Endothelial cell of umbilical vein (primary cell): ENCODE measurements around the gene CDK6. TPM values are rescaled to one million over a fixed set of nuclear protein-coding genes. Genes with fewer than 3 reads are reported as not detected.

Experiments used
- BruUV-seq: library from RNA; stranded (reverse); fragments of 400-500 nt; replicated peaks from 2 replicates; lab custom pipeline; 2021; lab: Mats Ljungman, UMichigan
- CTCF ChIA-PET: fragments of 300-600, 350-600 bp; sonication (Branson Sonifier 250); formaldehyde crosslinking; loops from one replicate; lab custom pipeline; 2021; ENCODE audit warnings: antibody characterized with exemption, inconsistent platforms; lab: Charles Lee
- POLR2A ChIA-PET: fragments of 300-600, 350-600 bp; sonication (Branson Sonifier 250); formaldehyde crosslinking; loops from one replicate; lab custom pipeline; 2021; ENCODE audit warnings: antibody characterized with exemption, inconsistent platforms; lab: Charles Lee
- DNase-seq: peaks from one replicate; pipeline ENCODE4 v3.0.0-alpha.2; 2011; ENCODE audit warnings: low read depth, low spot score
- FAIRE-seq: peaks from 2 replicates; lab custom pipeline; 2011; peaks lifted over from hg19 to GRCh38; lab: Jason Lieb, UNC
- H2AFZ ChIP-seq: 2 replicates; pipeline ENCODE4 v1.6.0; 2012; ENCODE audit warnings: low read depth, low read length, control low read depth, inconsistent platforms
- H3K27ac ChIP-seq: 2 replicates; pipeline ENCODE4 v1.5.1; 2011; ENCODE audit warnings: low read depth, mild to moderate bottlenecking, control low read depth, low read length, moderate library complexity; ENCODE audit not compliant: insufficient read depth
- H3K27me3 ChIP-seq, 2 experiments: 2 replicates each; pipeline versions ENCODE4 v1.6.0 to v1.6.1; 2011; ENCODE audit warnings: low read length in 2 of 2, mixed read lengths in 1 of 2; ENCODE audit not compliant: control insufficient read depth in 2 of 2, insufficient read depth in 2 of 2
- H3K36me3 ChIP-seq, 2 experiments: 2 replicates in 1 of 2; 3 replicates in 1 of 2; pipeline ENCODE4 v1.5.1; 2011; ENCODE audit warnings: low read length in 2 of 2, mild to moderate bottlenecking in 1 of 2, moderate library complexity in 1 of 2; ENCODE audit not compliant: control insufficient read depth in 2 of 2, insufficient read depth in 2 of 2; ENCODE audit errors: extremely low read depth in 1 of 2
- H3K4me1 ChIP-seq: 3 replicates; pipeline ENCODE4 v1.5.1; 2011; ENCODE audit warnings: mild to moderate bottlenecking, low read length; ENCODE audit not compliant: control insufficient read depth, insufficient read depth; ENCODE audit errors: extremely low read depth
- H3K4me2 ChIP-seq: 2 replicates; pipeline ENCODE4 v1.6.1; 2011; ENCODE audit warnings: low read length, control low read depth, mixed read lengths; ENCODE audit not compliant: insufficient read depth
- H3K4me3 ChIP-seq, 3 experiments: fragments of 200-600 bp in 1 of 3; sonication (generic), shearing (Covaris generic) in 1 of 3; replicated peaks in 1 of 3; 2 replicates each; pipeline ENCODE4 v1.5.1; 2011 to 2016; ENCODE audit warnings: control low read depth in 3 of 3, low read length in 3 of 3, mild to moderate bottlenecking in 2 of 3, inconsistent platforms in 1 of 3, low read depth in 1 of 3, moderate library complexity in 1 of 3; ENCODE audit not compliant: insufficient read depth in 1 of 3
- H3K79me2 ChIP-seq: 2 replicates; pipeline ENCODE4 v1.6.0; 2012; ENCODE audit warnings: low read length, inconsistent platforms; ENCODE audit not compliant: control insufficient read depth, insufficient read depth
- H3K9ac ChIP-seq: replicated peaks from 2 replicates; pipeline ENCODE3; 2011; ENCODE audit warnings: low read length, control low read depth; ENCODE audit not compliant: insufficient read depth; ENCODE audit errors: extremely low read depth
- H3K9me1 ChIP-seq: replicated peaks from 3 replicates; pipeline ENCODE4 v1.6.0; 2011; ENCODE audit warnings: mild to moderate bottlenecking, low read length; ENCODE audit not compliant: control insufficient read depth, insufficient read depth; ENCODE audit errors: extremely low read depth
- H3K9me3 ChIP-seq: replicated peaks from 2 replicates; pipeline ENCODE4 v1.5.1; 2012; ENCODE audit warnings: low read length, inconsistent platforms; ENCODE audit not compliant: control insufficient read depth, insufficient read depth
- H4K20me1 ChIP-seq: replicated peaks from 2 replicates; pipeline ENCODE3; 2011; ENCODE audit warnings: mild to moderate bottlenecking, low read length; ENCODE audit not compliant: control insufficient read depth, insufficient read depth; ENCODE audit errors: extremely low read depth
- CTCF ChIP-seq, 2 donors: IDR thresholded peaks; 1 replicate in 1 of 2; 2 replicates in 1 of 2; pipeline ENCODE4 v1.5.1; 2011; ENCODE audit warnings: low read length in 2 of 2, mild to moderate bottlenecking in 2 of 2, moderate library complexity in 2 of 2, control low read depth in 1 of 2, inconsistent platforms in 1 of 2, low read depth in 1 of 2; ENCODE audit not compliant: insufficient read depth in 1 of 2; ENCODE audit errors: extremely low read depth in 1 of 2
- EZH2 ChIP-seq: IDR thresholded peaks from 2 replicates; pipeline ENCODE4 v1.6.1; 2012; ENCODE audit warnings: borderline replicate concordance, low read depth, mild to moderate bottlenecking, moderate library complexity, low read length, inconsistent platforms; ENCODE audit not compliant: severe bottlenecking
- FOS ChIP-seq: IDR thresholded peaks from 2 replicates; pipeline ENCODE4 v1.6.1; 2011; ENCODE audit warnings: mild to moderate bottlenecking, low read length, moderate library complexity, borderline replicate concordance; ENCODE audit not compliant: insufficient read depth
- GATA2 ChIP-seq: IDR thresholded peaks from 2 replicates; pipeline ENCODE4 v1.7.0; 2011; ENCODE audit warnings: low read depth, mild to moderate bottlenecking, moderate library complexity, mixed read lengths, low read length; ENCODE audit not compliant: insufficient read length, insufficient read depth
- JUN ChIP-seq: IDR thresholded peaks from 2 replicates; pipeline ENCODE4 v1.6.1; 2011; ENCODE audit warnings: borderline replicate concordance, low read depth; ENCODE audit not compliant: insufficient read length, insufficient read depth
- MAX ChIP-seq: IDR thresholded peaks from 2 replicates; pipeline ENCODE4 v1.6.1; 2011; ENCODE audit not compliant: insufficient read depth, insufficient read length
- MYC ChIP-seq: IDR thresholded peaks from one replicate; pipeline ENCODE4 v1.6.1; 2011; ENCODE audit warnings: mild to moderate bottlenecking, low read depth, low read length
- POLR2A ChIP-seq: IDR thresholded peaks from 2 replicates; pipeline ENCODE4 v1.6.1; 2012; ENCODE audit warnings: low read depth, mild to moderate bottlenecking, control low read depth, low read length
- POLR2AphosphoS5 ChIP-seq: IDR thresholded peaks from 2 replicates; pipeline ENCODE4 v1.6.1; 2012; ENCODE audit warnings: low read depth, mild to moderate bottlenecking, control low read depth, low read length, moderate library complexity; ENCODE audit not compliant: insufficient read depth
- dilution Hi-C: fragments of 300-500 bp; cut with MboI; formaldehyde crosslinking; loops from one replicate; pipeline ENCODE4 v1.15.0; 2019; ENCODE audit warnings: low sequenced_read_pairs; ENCODE audit not compliant: extremely low pct_ligation_motif_present
- intact Hi-C: fragments of 100-400 bp; cut with micrococcal nuclease; formaldehyde crosslinking; loops from one replicate; pipeline ENCODE4 v1.10.0; 2022
- polyA plus RNA-seq, 4 experiments: library from polyadenylated mRNA; depleted of rRNA in 3 of 4; stranded (reverse) in 3 of 4; unstranded in 1 of 4; fragments of >200 nt; gene quantifications; 2 replicates each; pipeline versions ENCODE4 v1.2.1 to v1.2.3, GENCODE V29; 2011 to 2012; ENCODE audit warnings: missing spikeins in 1 of 4
- total RNA-seq: library from RNA; stranded (reverse); gene quantifications from 2 replicates; pipeline ENCODE4 v1.2.3, GENCODE V29; 2021

CDK6 gene
- total and polyA plus RNA-seq, 2 donors (not counting 3 experiments of a cell fraction or from before 2014, with no cell fraction given), result 6.0 to 28.2 TPM

GRCh38 chr7:92603089-92603445 lies 233.3 kb downstream of the CDK6 start:
- Histone ChIP-seq H3K79me2 (no peaks in the 10 kb centered on the region), H2AFZ (no peak overlapping the region), H3K9me3 (no peaks in the 10 kb centered on the region), H3K4me1 (no peaks in the 10 kb centered on the region), H3K9ac (no peak overlapping the region), H3K9me1 (no peaks in the 10 kb centered on the region), H3K4me2 (no peak overlapping the region), H3K27me3 (peaks cover 9 to 10% of the 10 kb centered on the region in 2 experiments), H3K27ac (no peak overlapping the region), H3K4me3 (no peak overlapping the region), H4K20me1 (no peaks in the 10 kb centered on the region), H3K36me3 (no peaks in the 10 kb centered on the region)
- DNase-seq (no peak), FAIRE-seq (no peak)
- no peak for TF ChIP-seq FOS
- dilution Hi-C loops (no loop called here), intact Hi-C loops (no loop called here)
- ChIA-PET CTCF (interaction anchor here (1.2 to 2.1 kb wide), 2 partner anchors 10 to 229 kb away, joined by 4 to 5 read pairs; no protein-coding TSS in a partner anchor), POLR2A (no interaction called here)
- no TSS peak for BruUV-seq

DNA sequence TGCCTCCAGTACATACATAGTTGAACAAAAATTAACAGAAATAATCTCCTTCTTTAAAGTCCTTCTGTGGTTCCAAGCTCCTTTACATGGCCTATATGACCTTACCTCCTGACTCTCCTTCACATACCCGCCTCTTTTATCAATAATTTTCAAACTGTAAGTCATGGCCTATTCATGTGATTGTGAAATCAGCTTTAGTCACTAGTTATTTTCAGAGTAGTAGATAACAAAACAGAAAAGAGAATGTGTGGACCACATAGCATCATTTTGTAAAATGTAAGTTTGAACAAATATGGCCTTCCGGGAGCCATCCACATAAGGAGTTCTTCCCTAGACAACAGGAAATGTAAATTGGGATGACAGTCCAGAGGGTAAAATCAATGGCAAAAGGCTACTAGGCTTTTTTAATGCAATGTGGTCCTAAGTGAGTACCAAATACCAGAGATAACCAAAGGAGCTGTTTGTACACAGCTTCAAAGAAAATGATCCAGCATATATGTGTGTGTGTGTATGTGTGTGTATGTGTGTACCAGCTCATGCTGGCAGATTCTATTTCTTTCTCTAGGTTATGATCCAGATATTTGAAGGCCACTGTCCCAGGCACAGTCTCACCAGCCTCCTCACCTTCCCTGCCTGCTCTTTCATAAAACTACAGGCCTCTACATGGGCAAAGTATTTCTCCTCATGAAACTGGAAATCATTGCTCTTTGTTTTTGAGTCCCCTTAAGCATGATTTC lies 233.9 kb downstream of the CDK6 start:
- Histone ChIP-seq H3K9ac (no peak overlapping the region), H3K4me3 (no peak overlapping the region), H3K27ac (no peak overlapping the region), H3K79me2 (no peaks in the 10 kb centered on the region), H3K4me1 (no peaks in the 10 kb centered on the region), H3K4me2 (no peak overlapping the region), H2AFZ (no peak overlapping the region), H3K27me3 (peaks cover 10 to 11% of the 10 kb centered on the region in 2 experiments), H4K20me1 (no peaks in the 10 kb centered on the region), H3K36me3 (no peaks in the 10 kb centered on the region), H3K9me1 (no peaks in the 10 kb centered on the region), H3K9me3 (no peaks in the 10 kb centered on the region)
- dilution Hi-C loops (no loop called here), intact Hi-C loops (no loop called here)
- CTCF ChIA-PET, result interaction anchor here (1.0 to 2.1 kb wide), 6 partner anchors 9 to 230 kb away, joined by 3 to 5 read pairs (median 4); partner anchors contain the start of gene FAM133B
- POLR2A ChIA-PET, result no interaction called here
- no TSS peak for BruUV-seq
- no peak for DNase-seq
- TF ChIP-seq MYC (no peak), JUN (no peak), CTCF (IDR thresholded peaks at IDR 0.05; ENCODE audit: extremely low read depth in 1 of 2, insufficient read depth in 1 of 2, low read depth in 1 of 2, low read length in 2 of 2) (no peak), FOS (no peak), EZH2 (no peak), POLR2A (no peak), GATA2 (no peak), POLR2AphosphoS5 (no peak), MAX (no peak)
- FAIRE-seq, result no peak
